GM18498 (cell line): ENCODE results near the gene SFXN5.

Source experiments
- ATAC-seq: cut with Tn5 transposase; IDR thresholded peaks from one replicate; pipeline ENCODE4 v1.9.1; 2021; ENCODE audit warnings: mild to moderate bottlenecking, moderate library complexity; ENCODE audit not compliant: unreplicated experiment

The SFXN5 gene

DNA sequence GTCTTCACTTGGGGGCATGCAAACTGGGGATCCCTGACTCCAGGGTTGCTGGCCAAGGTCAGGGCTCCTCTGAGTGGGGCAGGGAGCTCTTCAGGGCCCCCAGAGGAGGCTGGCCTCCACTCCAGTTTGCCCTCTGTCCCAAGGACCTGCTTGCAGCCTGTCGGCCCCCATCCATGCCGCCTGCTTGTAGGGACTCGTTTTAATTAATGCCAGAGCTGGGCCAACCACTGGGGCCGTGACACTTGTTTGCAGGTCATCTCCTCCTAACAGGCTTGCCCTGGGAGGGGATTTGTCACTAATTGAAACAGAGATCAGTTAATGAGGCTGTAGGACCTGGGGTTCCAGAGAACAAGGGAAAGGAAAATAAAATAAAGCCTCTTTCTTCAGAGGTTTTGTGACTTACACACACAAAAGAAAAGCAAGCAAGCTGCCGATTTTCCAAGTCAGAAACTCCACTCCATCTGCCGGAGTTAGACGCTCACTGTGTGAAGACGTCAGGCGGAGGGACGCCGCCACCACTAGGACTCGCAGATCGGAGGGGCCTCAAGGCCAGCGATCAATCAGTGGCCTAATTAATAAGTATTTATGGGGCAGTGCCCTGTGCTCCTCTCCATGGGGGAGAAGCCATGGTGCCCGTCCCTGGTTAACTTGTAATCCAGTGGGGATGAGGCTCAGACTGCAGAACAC is 75.9 kb downstream of the SFXN5 start:
- no peak for ATAC-seq

GRCh38 chr2:72994991-72995380 is 76.5 kb downstream of the SFXN5 start:
- no peak for ATAC-seq

GRCh38 chr2:72994282-72994990 is 77.1 kb downstream of the SFXN5 start:
- no peak for ATAC-seq

DNA sequence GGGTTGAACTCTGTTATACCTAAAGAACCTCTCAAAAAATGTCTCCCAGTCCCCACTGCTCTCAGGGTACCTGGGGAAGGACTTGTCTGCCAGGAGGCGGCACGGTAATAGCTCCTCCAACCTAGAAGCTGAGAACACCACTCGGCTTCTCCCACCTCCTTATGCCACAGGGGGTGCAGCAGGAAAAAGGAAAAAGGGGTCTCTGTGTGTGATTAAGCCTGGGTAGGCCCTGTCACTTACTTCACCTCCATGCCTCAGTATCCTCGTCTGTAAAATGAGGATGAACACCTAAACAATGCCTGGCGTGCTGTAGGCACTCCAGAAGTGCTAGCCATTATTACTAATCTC is 77.6 kb downstream of the SFXN5 start:
- no peak for ATAC-seq

GRCh38 chr2:72993147-72993932 is 78.2 kb downstream of the SFXN5 start:
- ATAC-seq, result no peak

DNA sequence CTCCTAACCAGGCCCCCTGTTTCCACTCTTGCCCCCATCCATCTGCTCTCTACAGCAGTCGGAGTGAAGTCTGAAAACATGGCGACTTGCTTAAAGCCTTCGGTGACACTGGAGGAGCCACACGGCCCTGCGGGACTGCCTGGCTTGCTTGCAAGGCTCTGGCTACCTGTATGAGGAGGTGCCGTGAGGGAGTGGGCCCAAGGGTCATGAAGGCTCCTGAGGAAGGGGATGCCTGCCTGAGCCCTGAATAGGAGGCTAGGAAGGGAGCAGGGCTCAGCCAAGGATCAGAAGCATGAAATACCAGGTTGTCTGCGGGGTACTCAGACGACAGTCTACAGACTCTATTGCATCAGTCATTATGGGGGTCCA is 78.8 kb downstream of the SFXN5 start:
- ATAC-seq, result no peak

DNA sequence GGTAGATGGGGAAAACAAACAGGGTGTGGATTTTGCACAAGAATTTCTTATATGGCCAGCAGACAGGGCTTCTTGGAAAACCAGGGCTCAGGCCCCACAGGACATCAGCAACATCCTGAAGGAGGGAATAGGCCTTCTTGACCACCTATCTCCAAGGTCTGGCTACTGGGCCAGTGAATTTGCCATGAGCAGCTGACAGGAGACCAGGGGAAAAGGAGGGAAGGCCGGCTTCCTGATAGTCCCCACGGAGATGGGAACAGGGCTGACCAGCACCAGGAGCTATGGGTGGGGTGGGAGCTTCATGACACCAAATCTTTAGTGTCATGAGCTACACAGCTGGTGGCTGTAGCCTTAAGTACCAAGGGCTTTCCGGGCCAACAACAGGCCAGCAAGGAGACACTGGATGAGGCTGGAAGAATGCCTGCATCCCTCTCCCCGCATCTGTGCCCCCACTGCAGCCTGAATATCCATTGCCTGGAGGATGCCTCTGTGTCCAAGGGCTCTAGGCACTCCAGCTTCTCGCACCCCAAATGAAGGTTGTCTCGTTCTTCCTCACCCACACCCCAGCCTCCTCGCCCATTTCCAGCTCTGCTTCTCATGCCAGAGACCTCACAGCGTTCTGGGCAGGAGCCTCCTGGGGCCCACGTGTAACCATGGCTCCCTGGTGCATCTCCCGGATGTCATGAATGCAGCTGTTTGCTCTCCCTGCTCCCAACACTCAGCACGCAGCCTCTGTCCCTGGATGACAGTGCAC is 79.4 kb downstream of the SFXN5 start:
- no peak for ATAC-seq

DNA sequence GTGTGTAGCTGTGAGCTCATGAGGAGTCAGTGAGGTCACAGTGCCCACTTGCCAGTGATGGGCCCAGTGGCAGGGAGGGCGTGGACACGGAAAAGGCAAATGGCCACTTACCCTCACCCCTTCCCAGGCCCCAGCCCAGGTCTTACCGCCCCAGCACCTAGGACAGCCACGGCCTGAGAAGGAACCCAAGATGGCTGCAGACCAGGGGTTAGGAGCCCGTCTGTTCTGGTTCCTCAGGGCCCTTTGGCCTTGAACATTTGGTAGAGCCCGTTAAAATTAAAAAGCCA is 80.1 kb downstream of the SFXN5 start:
- no peak for ATAC-seq

- ATAC-seq, result no peak
These were observed 80.6 kb downstream of the SFXN5 start for GRCh38 chr2:72990695-72991438.

- ATAC-seq, result no peak
These were observed 81.5 kb downstream of the SFXN5 start for GRCh38 chr2:72989770-72990556.

DNA sequence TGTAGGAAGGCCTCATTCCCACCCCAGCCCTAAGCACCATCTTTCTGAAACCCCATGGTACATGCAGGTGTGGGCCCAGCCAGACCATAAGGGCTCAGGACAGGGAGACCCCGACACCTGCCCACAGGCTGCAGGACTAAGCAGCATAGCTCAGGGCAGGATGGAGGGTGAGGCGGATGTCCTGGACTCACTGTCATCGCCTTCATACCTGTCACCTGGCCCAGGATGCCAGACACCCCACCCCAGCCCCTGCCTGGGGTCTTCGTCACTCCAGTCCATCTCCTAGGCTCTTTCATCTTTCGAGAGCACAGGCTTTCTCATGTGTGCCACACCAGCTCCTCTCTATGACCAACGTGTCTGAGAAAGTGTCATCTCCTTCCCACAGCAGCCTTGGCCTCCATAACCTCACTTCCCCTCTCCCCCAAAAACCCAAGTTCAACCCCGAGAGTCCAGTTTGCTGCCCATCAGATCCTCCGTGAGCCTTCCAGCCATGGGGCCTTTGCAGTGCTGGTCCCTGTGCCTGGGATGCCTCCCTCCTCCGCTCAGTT is 82.7 kb downstream of the SFXN5 start:
- ATAC-seq, result no peak

- no peak for ATAC-seq
These were observed 83.5 kb downstream of the SFXN5 start for GRCh38 chr2:72988041-72988440.

GRCh38 chr2:72985891-72986683 is 85.4 kb downstream of the SFXN5 start:
- ATAC-seq, result no peak

GRCh38 chr2:72985136-72985535 is 86.4 kb downstream of the SFXN5 start:
- no peak for ATAC-seq

- ATAC-seq, result no peak
These were observed 87.3 kb downstream of the SFXN5 start for GRCh38 chr2:72984172-72984671.

GRCh38 chr2:72983500-72984161 is 87.9 kb downstream of the SFXN5 start:
- ATAC-seq, result no peak

GRCh38 chr2:72982781-72983499 is 88.6 kb downstream of the SFXN5 start:
- no peak for ATAC-seq

DNA sequence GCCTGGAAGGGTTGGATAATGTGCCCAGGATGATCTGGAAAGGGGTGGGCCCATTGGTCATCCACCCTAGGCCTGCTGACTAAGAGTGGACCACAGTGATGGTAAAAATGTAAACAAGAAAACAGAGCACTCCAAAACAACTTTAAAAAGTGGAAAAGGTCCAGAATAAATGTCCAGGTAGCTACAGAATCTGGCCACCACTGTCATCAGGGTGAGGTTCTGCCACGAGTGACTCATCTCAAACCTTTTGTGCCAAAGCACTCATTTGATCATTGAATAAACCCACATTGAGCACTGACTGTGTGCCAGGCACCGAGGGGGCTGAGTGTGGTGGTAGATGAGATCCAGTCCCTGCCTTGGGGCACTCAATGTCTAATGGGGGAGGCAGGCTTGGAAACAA is 89.3 kb downstream of the SFXN5 start:
- ATAC-seq, result no peak
